ENCODE data around the gene GPR139.

The GPR139 gene

GRCh38 chr16:20051611-20052010, 22.1 kb downstream of the GPR139 start:
- no peak for DNase-seq

- DNase-seq, result no peak
Measured at GRCh38 chr16:20051147-20051546, 22.5 kb downstream of the GPR139 start.

GRCh38 chr16:20049831-20050230, 23.9 kb downstream of the GPR139 start:
- DNase-seq, result no peak

- no peak for DNase-seq
Measured at GRCh38 chr16:20045886-20046285, 27.8 kb downstream of the GPR139 start.

- no peak for DNase-seq
Measured at GRCh38 chr16:20042848-20043247, 30.8 kb downstream of the GPR139 start.

GRCh38 chr16:20041924-20042596, 31.6 kb downstream of the GPR139 start:
- DNase-seq, result no peak

GRCh38 chr16:20040011-20040410, 33.7 kb downstream of the GPR139 start:
- DNase-seq, result no peak

- no peak for DNase-seq
Measured at GRCh38 chr16:20029611-20030010, 44.1 kb downstream of the GPR139 start.

GRCh38 chr16:20026361-20027072, 47.2 kb downstream of the GPR139 start:
- DNase-seq, result no peak

- DNase-seq, result no peak
Measured at GRCh38 chr16:20023190-20023589, 50.5 kb downstream of the GPR139 start.

- no peak for DNase-seq
Measured at GRCh38 chr16:20020976-20021375, 52.7 kb downstream of the GPR139 start.

- DNase-seq, result peak; percentile 1
Measured at GRCh38 chr16:20020083-20020482, 53.6 kb downstream of the GPR139 start.

GRCh38 chr16:20016234-20016633, 57.5 kb downstream of the GPR139 start:
- DNase-seq, result no peak

- no peak for DNase-seq
Measured at GRCh38 chr16:20004931-20005330, 68.8 kb downstream of the GPR139 start.

- DNase-seq, result no peak
Measured at GRCh38 chr16:20002936-20003335, 70.8 kb downstream of the GPR139 start.

GRCh38 chr16:20001856-20002707, 71.6 kb downstream of the GPR139 start:
- DNase-seq, result no peak

- DNase-seq, result no peak
Measured at GRCh38 chr16:19997734-19998133, 76.0 kb downstream of the GPR139 start.

GRCh38 chr16:19997264-19997663, 76.4 kb downstream of the GPR139 start:
- no peak for DNase-seq

- no peak for DNase-seq
Measured at GRCh38 chr16:19994466-19995170, 79.1 kb downstream of the GPR139 start.

- DNase-seq, result no peak
Measured at GRCh38 chr16:19991614-19992013, 82.1 kb downstream of the GPR139 start.

- no peak for DNase-seq
Measured at GRCh38 chr16:19984135-19984534, 89.6 kb downstream of the GPR139 start.
